HL-60 (cell line): ENCODE measurements around the gene DTD2.

Experiments used
- CTCF ChIP-seq: IDR thresholded peaks from one replicate; pipeline ENCODE4 v1.5.1; 2011; ENCODE audit warnings: low read length, control low read depth, inconsistent platforms; ENCODE audit not compliant: insufficient read depth
- GABPA ChIP-seq: IDR thresholded peaks from 2 replicates; pipeline ENCODE4 v1.6.1; 2012; ENCODE audit warnings: low read depth
- POLR2AphosphoS5 ChIP-seq: IDR thresholded peaks from 2 replicates; pipeline ENCODE4 v1.6.1; 2012; ENCODE audit warnings: low read depth
- REST ChIP-seq: IDR thresholded peaks from 2 replicates; pipeline ENCODE4 v1.6.1; 2012; ENCODE audit warnings: low read depth; ENCODE audit not compliant: insufficient replicate concordance
- SPI1 ChIP-seq: IDR thresholded peaks from 2 replicates; pipeline ENCODE4 v1.6.1; 2012; ENCODE audit warnings: low read depth, mild to moderate bottlenecking, borderline replicate concordance

- TF ChIP-seq CTCF: no peak
- TF ChIP-seq REST: no peak
- no peak for TF ChIP-seq POLR2AphosphoS5
- no peak for TF ChIP-seq SPI1
- no peak for TF ChIP-seq GABPA
These were observed 30.6 kb downstream of the DTD2 start for GRCh38 chr14:31426663-31427062.
